H7 (cell line): ENCODE results near the gene ZNF283. TPM values are rescaled to one million over a fixed set of nuclear protein-coding genes. Genes with fewer than 3 reads are reported as not detected.
"Not testable (repeated sequence)": the region's sequence is repeated elsewhere in the genome, so short reads cannot be mapped to it uniquely, and the experiment has no call there.

ENCODE experiments used
- DNase-seq: peaks from one replicate; pipeline ENCODE4 v3.0.0; 2012
- H3K27me3 ChIP-seq: 2 replicates; pipeline ENCODE4 v1.6.0; 2011; ENCODE audit warnings: mild to moderate bottlenecking, low read length; ENCODE audit not compliant: control insufficient read depth, insufficient read depth
- H3K36me3 ChIP-seq: replicated peaks from 2 replicates; pipeline ENCODE4 v1.5.1; 2011; ENCODE audit warnings: low read length; ENCODE audit not compliant: control insufficient read depth, insufficient read depth
- H3K4me3 ChIP-seq: 2 replicates; pipeline ENCODE4 v1.5.1; 2011; ENCODE audit warnings: low read depth, mild to moderate bottlenecking, control low read depth, low read length, moderate library complexity; ENCODE audit not compliant: insufficient read depth
- total RNA-seq: library from RNA; depleted of rRNA; stranded (reverse); fragments of >200 nt; shearing (Covaris generic); gene quantifications from 2 replicates; pipeline ENCODE4 v1.2.3, GENCODE V29; 2014; rRNA removed

ZNF283 gene
- total RNA-seq, 1 experiment from 2014 or later, result 0.55 TPM

DNA sequence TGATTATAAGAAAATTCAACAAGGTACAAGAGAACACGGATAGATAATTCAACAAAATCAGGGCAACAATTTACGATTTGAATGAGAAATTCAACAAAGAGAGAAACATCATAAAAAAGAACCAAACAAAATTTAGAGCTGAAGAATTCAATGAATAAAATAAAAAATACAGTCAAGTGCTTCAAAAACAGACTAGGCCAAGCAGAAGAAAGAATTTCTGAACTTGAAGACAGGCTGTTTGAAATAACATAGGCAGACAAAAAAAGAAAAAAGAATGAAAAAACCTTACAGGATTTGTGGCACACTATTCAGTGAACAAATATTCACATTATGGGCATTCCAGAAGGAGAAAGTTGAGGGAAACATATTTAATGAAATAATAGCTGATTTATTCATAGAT lies 31.1 kb downstream of the ZNF283 start:
- Histone ChIP-seq H3K4me3 (no peak overlapping the region), H3K27me3 (no peaks in the 10 kb centered on the region), H3K36me3 (no peaks in the 10 kb centered on the region)
- DNase-seq, result no peak

DNA sequence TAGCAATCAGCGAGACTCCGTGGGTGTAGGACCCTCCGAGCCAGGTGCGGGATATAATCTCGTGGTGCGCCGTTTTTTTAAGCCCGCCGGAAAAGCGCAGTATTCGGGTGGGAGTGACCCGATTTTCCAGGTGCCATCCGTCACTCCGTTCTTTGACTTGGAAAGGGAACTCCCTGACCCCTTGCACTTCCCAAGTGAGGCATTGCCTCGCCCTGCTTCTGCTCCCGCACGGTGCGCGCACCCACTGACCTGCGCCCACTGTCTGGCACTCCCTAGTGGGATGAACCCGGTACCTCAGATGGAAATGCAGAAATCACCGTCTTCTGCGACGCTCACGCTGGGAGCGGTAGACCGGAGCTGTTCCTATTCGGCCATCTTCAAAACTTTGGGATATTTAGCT lies 39.8 kb downstream of the ZNF283 start:
- not testable (repeated sequence) for H3K27me3 ChIP-seq, H3K4me3 ChIP-seq, H3K36me3 ChIP-seq, DNase-seq

DNA sequence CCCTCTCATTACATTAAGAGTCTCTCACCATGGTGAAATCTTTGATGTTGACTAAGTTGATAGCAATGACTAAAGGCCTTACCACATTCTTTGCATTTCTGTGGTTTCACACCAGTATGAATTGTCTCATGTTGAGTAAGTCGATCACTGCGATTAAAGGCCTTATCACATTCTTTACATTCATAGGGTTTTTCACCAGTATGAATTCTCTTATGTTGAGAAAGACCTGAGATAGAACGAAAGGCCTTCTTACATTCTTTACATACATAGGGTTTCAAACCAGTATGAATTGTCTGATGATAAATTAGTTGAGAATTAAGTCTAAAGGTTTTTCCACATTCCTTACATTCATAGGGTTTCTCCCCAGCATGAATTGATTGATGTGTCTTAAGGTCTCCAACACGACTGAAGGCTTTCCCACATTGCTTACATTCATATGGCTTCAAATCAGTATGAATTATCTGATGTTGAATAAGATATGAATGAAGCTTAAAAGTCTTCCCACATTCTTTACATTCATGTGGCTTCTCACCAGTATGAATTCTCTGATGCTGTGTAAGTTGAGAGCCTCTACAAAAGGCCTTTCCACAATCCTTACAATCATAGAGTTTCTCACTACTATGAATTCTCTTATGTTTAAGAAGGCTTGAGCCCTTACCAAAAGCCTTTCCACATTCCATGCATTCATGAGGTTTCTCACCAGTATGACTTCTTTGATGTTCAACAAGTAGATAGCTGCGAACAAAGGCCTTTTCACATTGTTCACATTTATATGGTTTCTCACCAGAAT lies 45.6 kb downstream of the ZNF283 start:
- H3K27me3 ChIP-seq, result no peaks in the 10 kb centered on the region
- H3K36me3 ChIP-seq, result no peaks in the 10 kb centered on the region
- DNase-seq, result no peak
- H3K4me3 ChIP-seq, result no peak overlapping the region

DNA sequence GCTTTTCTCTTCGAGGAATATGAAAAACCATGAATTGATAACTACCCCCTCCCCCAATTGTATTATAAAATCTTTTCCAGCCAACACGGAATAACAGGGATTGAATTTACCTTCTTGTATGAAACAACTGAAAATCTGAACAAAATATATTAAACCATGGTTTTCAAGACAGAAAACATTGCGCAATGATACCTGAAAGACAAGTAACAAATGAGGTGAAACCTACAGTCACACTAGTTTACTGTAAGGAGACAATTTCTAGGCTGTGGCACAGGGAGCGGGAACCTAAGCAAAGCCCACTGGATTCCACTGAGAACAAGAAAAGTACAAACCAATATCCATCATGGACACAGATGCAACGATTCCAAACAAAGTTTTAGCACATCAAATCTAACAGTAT lies 53.4 kb downstream of the ZNF283 start:
- no peak for DNase-seq
- Histone ChIP-seq H3K27me3 (no peaks in the 10 kb centered on the region), H3K4me3 (no peak overlapping the region), H3K36me3 (no peaks in the 10 kb centered on the region)

DNA sequence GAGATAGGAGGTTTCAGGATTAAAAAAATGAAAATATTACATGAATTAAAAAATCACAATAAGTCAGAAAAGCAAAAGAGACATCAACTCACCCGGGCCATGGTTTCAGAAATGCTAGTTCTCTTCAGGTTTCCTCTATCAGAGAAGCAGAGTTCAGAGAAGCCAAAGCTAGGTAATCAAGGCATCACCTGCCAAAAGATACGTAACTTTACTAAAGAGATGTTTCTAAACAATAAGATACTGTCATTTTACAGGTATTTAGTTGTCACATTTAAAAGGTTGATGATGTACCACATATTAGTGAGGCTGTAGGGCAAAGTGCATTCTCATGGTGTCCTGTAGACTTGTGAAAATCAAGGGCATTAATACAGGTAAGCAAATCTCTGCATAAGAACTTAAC lies 56.7 kb downstream of the ZNF283 start, which contains the start of gene ZNF404:
TSS of gene ZNF404 (minus strand) at position 101 of the 400 bp plus-strand sequence.
- no peak within 1 kb of the TSS for H3K4me3 ChIP-seq
- H3K27me3 ChIP-seq, result no peaks in the 10 kb centered on the region
- H3K36me3 ChIP-seq, result no peaks in the 10 kb centered on the region
- DNase-seq, result no peak

DNA sequence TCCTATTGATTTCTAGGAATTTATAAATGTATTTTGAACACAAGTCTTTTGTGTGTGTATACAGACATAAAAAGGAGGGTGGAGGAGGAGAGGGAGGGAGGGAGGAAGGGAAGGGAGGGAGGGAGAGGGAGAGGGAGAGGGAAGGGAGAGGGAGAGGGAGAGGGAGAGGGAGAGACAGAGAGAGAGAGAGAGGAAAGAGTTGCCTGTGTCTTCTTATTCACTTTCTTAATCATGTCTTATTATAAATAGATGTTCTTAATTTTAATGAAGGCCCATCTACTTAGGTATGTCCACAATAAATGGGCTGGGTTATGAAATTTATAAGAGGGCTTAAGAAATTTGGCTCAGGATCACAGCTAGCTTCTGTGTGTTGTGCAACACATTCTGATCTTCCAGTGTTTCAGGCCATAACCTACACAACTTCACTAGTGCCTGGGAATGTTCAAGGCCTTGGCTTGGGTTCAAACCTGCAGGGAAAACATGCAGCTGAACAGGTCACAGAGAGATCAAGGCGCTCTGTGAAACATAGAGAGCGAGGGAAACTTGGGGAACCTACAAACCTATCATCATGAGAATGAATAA lies 68.7 kb downstream of the ZNF283 start:
- H3K4me3 ChIP-seq, result no peak overlapping the region

More for the DNA sequence above, 68.7 kb downstream of the ZNF283 start:
- Histone ChIP-seq H3K36me3 (no peaks in the 10 kb centered on the region), H3K27me3 (no peaks in the 10 kb centered on the region)
- DNase-seq, result no peak

Other genes with a start within 250 kb of the ZNF283 start
- gene IRGQ, start 231.2 kb upstream of the ZNF283 start, total RNA-seq, result 11.2 and 16.5 TPM in 2 replicates
- 12.3 and 18.6 TPM in 2 replicates for gene ZNF576, start 230.7 kb upstream of the ZNF283 start, total RNA-seq
- 0.21 and 0.26 TPM in 2 replicates for gene SRRM5, start 215.2 kb upstream of the ZNF283 start, total RNA-seq
- gene ZNF428, start 207.7 kb upstream of the ZNF283 start, total RNA-seq, result 59.0 and 70.5 TPM in 2 replicates
- 9.9 and 12.3 TPM in 2 replicates for gene CADM4, start 187.5 kb upstream of the ZNF283 start, total RNA-seq
- gene PLAUR, start 157.2 kb upstream of the ZNF283 start, total RNA-seq, result 16.9 and 31.0 TPM in 2 replicates
- not detected in 2 replicates for gene IRGC, start 111.2 kb upstream of the ZNF283 start, total RNA-seq
- gene SMG9, start 72.4 kb upstream of the ZNF283 start, total RNA-seq, result 23.4 and 33.6 TPM in 2 replicates
- gene KCNN4, start 46.3 kb upstream of the ZNF283 start, total RNA-seq, result 0.62 and 1.1 TPM in 2 replicates
- 0.21 and 1.8 TPM in 2 replicates for gene LYPD5, start 24.9 kb upstream of the ZNF283 start, total RNA-seq
- 0.90 and 1.2 TPM in 2 replicates for gene ZNF404, start 56.6 kb downstream of the ZNF283 start, total RNA-seq
- 11.6 and 11.9 TPM in 2 replicates for gene ZNF45, start 108.0 kb downstream of the ZNF283 start, total RNA-seq
- gene ZNF221, start 123.9 kb downstream of the ZNF283 start, total RNA-seq, result 2.2 and 3.0 TPM in 2 replicates
- 7.6 and 9.7 TPM in 2 replicates for gene ZNF155, start 156.9 kb downstream of the ZNF283 start, total RNA-seq
- 1.4 and 3.2 TPM in 2 replicates for gene ZNF230, start 175.6 kb downstream of the ZNF283 start, total RNA-seq
- gene ZNF222, start 198.1 kb downstream of the ZNF283 start, total RNA-seq, result 1.8 and 4.3 TPM in 2 replicates
- gene ZNF223, start 224.7 kb downstream of the ZNF283 start, total RNA-seq, result 3.5 and 8.1 TPM in 2 replicates
- gene ZNF284, start 244.8 kb downstream of the ZNF283 start, total RNA-seq, result 1.3 and 2.0 TPM in 2 replicates